ENCODE data around the gene MYO18A.

The MYO18A gene

DNA sequence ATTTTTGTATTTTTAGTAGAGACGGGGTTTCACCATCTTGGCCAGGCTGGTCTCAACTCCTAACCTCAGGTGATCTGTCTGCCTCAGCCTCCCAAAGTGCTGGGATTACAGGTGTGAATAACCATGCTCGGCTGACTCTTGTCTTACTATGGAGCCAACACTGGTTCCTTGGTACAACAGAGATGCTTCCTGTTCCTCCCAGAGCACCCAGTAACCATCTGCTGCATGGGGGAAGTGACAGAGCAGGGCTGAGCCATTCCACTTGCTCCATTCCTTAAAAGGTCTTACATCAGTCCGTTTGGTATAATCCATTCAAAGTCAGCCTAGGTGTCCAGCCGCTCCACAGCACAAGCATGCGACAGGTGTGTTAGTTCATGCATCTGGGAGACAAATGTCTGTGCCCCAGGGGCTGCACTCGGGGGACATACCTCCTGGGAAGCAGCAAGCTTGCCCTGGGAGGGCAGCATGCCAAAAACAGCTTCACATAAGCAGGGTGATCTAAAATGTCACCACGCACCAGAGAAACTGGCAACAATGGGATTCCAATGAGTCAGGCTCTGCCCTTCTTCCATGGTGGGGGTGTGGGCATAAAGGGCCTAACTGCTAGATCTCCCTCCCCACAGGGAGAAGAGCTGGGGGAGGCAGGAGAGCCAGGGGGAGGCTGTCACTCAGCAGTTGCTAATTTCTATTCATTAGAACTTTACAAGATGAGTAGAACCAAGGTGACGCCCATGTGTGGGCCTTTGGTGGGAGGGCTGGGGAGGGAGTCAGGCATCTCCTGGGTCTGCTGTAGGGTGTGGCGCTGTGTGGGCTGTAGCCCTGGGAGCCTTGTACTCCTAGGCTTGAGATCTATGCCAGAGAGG lies 101.8 kb downstream of the MYO18A start:
- peak; percentile 51 for DNase-seq (ENCODE audit: low read depth)
- TF ChIP-seq, protein P1, sequence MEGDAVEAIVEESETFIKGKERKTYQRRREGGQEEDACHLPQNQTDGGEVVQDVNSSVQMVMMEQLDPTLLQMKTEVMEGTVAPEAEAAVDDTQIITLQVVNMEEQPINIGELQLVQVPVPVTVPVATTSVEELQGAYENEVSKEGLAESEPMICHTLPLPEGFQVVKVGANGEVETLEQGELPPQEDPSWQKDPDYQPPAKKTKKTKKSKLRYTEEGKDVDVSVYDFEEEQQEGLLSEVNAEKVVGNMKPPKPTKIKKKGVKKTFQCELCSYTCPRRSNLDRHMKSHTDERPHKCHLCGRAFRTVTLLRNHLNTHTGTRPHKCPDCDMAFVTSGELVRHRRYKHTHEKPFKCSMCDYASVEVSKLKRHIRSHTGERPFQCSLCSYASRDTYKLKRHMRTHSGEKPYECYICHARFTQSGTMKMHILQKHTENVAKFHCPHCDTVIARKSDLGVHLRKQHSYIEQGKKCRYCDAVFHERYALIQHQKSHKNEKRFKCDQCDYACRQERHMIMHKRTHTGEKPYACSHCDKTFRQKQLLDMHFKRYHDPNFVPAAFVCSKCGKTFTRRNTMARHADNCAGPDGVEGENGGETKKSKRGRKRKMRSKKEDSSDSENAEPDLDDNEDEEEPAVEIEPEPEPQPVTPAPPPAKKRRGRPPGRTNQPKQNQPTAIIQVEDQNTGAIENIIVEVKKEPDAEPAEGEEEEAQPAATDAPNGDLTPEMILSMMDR (IDR thresholded peaks at IDR 0.05; ENCODE audit: low read length, missing control alignments), result no peak
- H3K4me3 ChIP-seq (replicated peaks; ENCODE audit: low read depth, low read length), result no peak overlapping the region

DNA sequence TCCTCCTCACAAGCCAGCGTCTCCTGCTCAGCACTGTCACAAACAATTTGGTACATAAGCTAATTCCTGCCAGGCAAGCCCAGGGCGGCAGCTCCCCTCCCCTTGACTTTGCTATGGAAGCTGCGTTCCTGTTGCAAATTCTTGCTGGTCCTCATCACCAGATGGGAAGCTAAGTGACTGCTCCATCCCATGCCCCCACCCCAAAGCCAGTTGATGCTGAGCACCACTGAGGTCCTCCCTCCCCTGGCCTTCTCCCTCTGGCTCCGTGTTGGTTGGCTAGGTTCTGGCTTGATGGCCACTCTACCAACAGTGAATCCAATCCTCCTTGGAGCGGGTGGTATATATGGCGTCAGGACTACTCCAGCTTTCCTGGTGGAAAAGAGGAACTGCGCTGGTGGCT lies 102.9 kb downstream of the MYO18A start:
- H3K4me3 ChIP-seq (replicated peaks; ENCODE audit: low read depth, low read length), result no peak overlapping the region
- no peak for DNase-seq (ENCODE audit: low read depth)
- TF ChIP-seq, protein P1 (IDR thresholded peaks at IDR 0.05; ENCODE audit: low read length, missing control alignments), result no peak

DNA sequence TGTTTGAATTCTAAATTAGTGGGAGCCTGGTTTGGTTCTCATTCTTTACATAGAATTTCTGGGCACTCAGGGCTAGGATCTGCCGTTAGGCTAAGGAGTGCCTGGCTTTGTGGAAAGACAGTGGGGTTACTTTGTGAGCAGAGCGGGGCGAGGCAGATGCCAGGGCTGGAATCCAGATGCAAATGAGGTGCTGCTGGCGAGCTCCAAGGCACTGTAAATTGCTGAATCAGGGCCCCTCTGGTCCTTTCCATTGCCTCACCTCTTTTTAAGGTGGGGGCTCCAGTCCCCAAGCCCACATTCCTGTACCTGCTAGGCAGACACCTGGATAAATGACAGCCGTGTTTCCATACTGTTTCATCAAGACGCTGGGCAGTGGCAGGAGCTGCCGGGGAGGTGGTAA lies 103.5 kb downstream of the MYO18A start:
- H3K4me3 ChIP-seq (replicated peaks; ENCODE audit: low read depth, low read length), result no peak overlapping the region
- TF ChIP-seq, protein P1 (IDR thresholded peaks at IDR 0.05; ENCODE audit: low read length, missing control alignments), result no peak
- DNase-seq (ENCODE audit: low read depth), result no peak

DNA sequence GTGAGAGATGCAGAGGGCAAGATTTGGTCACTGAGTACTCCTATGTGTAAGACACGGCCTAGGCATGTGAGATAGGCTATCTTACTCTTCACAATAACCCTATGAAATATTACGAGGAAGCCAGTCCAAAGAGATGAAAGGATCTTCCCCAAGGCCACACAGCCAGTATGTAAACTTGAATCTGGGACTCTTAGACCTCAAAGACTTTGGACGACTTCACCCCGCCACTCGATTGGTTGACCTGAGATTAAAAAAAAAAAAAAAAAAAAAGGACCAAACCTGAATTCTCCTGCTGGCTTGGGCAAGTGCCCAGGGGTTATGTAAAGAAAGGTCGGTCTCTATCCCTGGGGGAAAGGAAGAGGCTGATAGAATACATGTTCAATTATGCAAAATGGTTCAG lies 104.1 kb downstream of the MYO18A start:
- no peak overlapping the region for H3K4me3 ChIP-seq (replicated peaks; ENCODE audit: low read depth, low read length)
- TF ChIP-seq, protein P1 (IDR thresholded peaks at IDR 0.05; ENCODE audit: low read length, missing control alignments), result no peak
- no peak for DNase-seq (ENCODE audit: low read depth)

DNA sequence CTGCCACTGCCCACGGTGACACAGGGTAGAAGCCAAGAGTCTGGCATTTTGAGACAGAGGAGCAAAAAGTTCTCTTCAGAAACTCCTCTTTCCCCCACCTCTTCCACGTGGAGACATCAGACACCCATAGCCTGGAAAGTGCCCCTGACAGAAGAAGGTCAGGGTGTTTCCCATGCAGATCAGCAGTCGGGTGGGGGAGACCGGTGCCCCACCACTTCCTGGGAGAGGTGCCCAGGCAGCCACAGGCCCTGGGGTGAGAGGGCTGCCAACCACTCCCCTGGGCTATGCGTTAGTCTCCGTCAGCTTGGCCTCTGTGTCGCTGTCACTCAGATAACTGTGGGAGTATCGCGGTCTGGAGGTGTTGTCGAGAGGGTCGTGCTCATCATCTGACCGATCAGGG lies 105.7 kb downstream of the MYO18A start:
- TF ChIP-seq, protein P1 (IDR thresholded peaks at IDR 0.05; ENCODE audit: low read length, missing control alignments), result no peak
- H3K4me3 ChIP-seq (replicated peaks; ENCODE audit: low read depth, low read length), result no peak overlapping the region
- no peak for DNase-seq (ENCODE audit: low read depth)

DNA sequence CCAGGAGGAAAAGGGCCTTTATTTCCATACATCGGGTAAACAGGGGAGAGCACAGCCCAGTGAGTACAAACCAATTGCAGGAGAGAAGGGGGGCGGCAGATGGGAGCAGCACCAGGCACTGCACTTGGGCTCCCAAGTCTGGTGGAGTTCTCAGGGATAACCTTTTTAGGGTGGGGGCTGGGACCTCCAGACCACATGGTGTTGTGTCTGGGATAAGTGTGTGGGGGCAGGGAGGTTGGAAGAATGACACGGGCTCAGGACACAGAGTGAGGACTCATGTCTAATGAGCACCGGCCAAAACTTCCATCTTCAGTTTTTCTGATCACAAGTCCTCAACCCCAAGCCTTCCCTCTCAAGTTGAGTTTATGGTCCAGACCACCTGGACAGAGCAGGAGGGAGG lies 106.7 kb downstream of the MYO18A start:
- H3K4me3 ChIP-seq (replicated peaks; ENCODE audit: low read depth, low read length), result no peak overlapping the region
- TF ChIP-seq, protein P1 (IDR thresholded peaks at IDR 0.05; ENCODE audit: low read length, missing control alignments), result no peak
- no peak for DNase-seq (ENCODE audit: low read depth)

DNA sequence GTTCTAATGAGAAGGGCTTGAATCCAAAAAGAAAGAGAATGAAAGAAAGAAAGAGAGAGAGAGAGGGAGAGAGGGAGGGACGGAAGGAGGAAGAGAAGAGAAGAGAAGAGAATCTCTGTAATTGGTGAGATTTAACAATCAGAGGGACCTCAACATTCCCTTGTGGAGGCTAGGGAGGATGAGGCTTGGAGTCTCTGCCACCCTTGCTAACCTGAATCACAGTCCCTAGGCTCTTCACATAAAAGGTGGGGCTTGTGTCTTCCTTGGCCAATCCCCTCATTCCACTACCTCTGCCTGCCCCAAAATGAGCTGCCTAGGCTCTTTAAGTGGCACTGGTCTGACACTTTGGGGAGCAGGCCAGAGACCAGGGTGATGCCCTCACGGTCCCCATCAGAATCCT lies 107.2 kb downstream of the MYO18A start:
- no peak for DNase-seq (ENCODE audit: low read depth)
- TF ChIP-seq, protein P1 (IDR thresholded peaks at IDR 0.05; ENCODE audit: low read length, missing control alignments), result no peak
- no peak overlapping the region for H3K4me3 ChIP-seq (replicated peaks; ENCODE audit: low read depth, low read length)
